H9 (cell line): ENCODE data around the gene CCL7. TPM values are rescaled to one million over a fixed set of nuclear protein-coding genes. Genes with fewer than 3 reads are reported as not detected.

ENCODE experiments used
- DNase-seq: peaks from one replicate; pipeline ENCODE4 v3.0.0-alpha.2; 2017
- H2AFZ ChIP-seq: one replicate; pipeline ENCODE4 v1.6.1; 2013; ENCODE audit warnings: mild to moderate bottlenecking, low read length, control low read depth, moderate library complexity
- H2AK5ac ChIP-seq: 2 replicates; pipeline ENCODE4 v1.6.1; 2013; ENCODE audit warnings: low read length, control low read depth, mixed read lengths; ENCODE audit not compliant: insufficient read length
- H2BK120ac ChIP-seq: one replicate; pipeline ENCODE4 v1.6.1; 2013; ENCODE audit warnings: low read depth, mild to moderate bottlenecking, low read length, control low read depth, inconsistent platforms; ENCODE audit not compliant: poor library complexity, severe bottlenecking
- H2BK12ac ChIP-seq: 2 replicates; pipeline ENCODE4 v1.6.1; 2013; ENCODE audit warnings: low read length, control low read depth, mixed read lengths, low read depth; ENCODE audit not compliant: insufficient read length
- H2BK15ac ChIP-seq: 2 replicates; pipeline ENCODE4 v1.6.1; 2013; ENCODE audit warnings: low read depth, low read length, control low read depth
- H2BK20ac ChIP-seq: one replicate; pipeline ENCODE4 v1.6.1; 2013; ENCODE audit warnings: low read depth, mild to moderate bottlenecking, low read length, control low read depth, inconsistent platforms; ENCODE audit not compliant: poor library complexity, severe bottlenecking
- H2BK5ac ChIP-seq: 2 replicates; pipeline ENCODE4 v1.6.1; 2013; ENCODE audit warnings: low read length, control low read depth, mixed read lengths; ENCODE audit not compliant: insufficient read length
- H3K14ac ChIP-seq: 2 replicates; pipeline ENCODE4 v1.6.1; 2013; ENCODE audit warnings: low read length, control low read depth; ENCODE audit not compliant: insufficient read depth
- H3K18ac ChIP-seq: 2 replicates; pipeline ENCODE4 v1.6.1; 2013; ENCODE audit warnings: low read depth, mild to moderate bottlenecking, mixed read lengths, low read length, control low read depth; ENCODE audit not compliant: insufficient read length
- H3K23ac ChIP-seq: 2 replicates; pipeline ENCODE4 v1.6.1; 2013; ENCODE audit warnings: low read length, control low read depth, mixed read lengths, low read depth; ENCODE audit not compliant: insufficient read length
- H3K23me2 ChIP-seq: 2 replicates; pipeline ENCODE4 v1.6.1; 2013; ENCODE audit warnings: low read depth, mild to moderate bottlenecking, mixed read lengths, low read length, control low read depth; ENCODE audit not compliant: insufficient read length, poor library complexity, severe bottlenecking
- H3K27ac ChIP-seq: 2 replicates; pipeline ENCODE4 v1.5.1; 2013; ENCODE audit warnings: low read length, control low read depth, mixed read lengths, low read depth; ENCODE audit not compliant: insufficient read length
- H3K27me3 ChIP-seq: 2 replicates; pipeline ENCODE4 v1.6.1; 2013; ENCODE audit warnings: low read length, control low read depth, inconsistent platforms; ENCODE audit not compliant: insufficient read depth
- H3K4ac ChIP-seq: 2 replicates; pipeline ENCODE4 v1.6.1; 2013; ENCODE audit warnings: low read depth, mild to moderate bottlenecking, control low read depth, inconsistent platforms, low read length, moderate library complexity
- H3K4me1 ChIP-seq: 2 replicates; pipeline ENCODE4 v1.6.1; 2013; ENCODE audit warnings: low read length, control low read depth, inconsistent platforms; ENCODE audit not compliant: insufficient read depth
- H3K4me2 ChIP-seq: 2 replicates; pipeline ENCODE4 v1.6.1; 2013; ENCODE audit warnings: low read length, control low read depth, mixed read lengths; ENCODE audit not compliant: insufficient read length, insufficient read depth
- H3K56ac ChIP-seq: 2 replicates; pipeline ENCODE4 v1.6.1; 2013; ENCODE audit warnings: low read depth, mild to moderate bottlenecking, mixed read lengths, low read length, control low read depth; ENCODE audit not compliant: insufficient read length
- H3K79me1 ChIP-seq: 2 replicates; pipeline ENCODE4 v1.6.1; 2013; ENCODE audit warnings: low read depth, mild to moderate bottlenecking, moderate library complexity, low read length, control low read depth, inconsistent platforms; ENCODE audit not compliant: insufficient read depth, poor library complexity, severe bottlenecking
- H3K79me2 ChIP-seq: 2 replicates; pipeline ENCODE4 v1.6.1; 2013; ENCODE audit warnings: low read length, control low read depth, inconsistent platforms; ENCODE audit not compliant: insufficient read depth
- H3K9ac ChIP-seq: 2 replicates; pipeline ENCODE4 v1.6.1; 2013; ENCODE audit warnings: low read length, control low read depth, mixed read lengths; ENCODE audit not compliant: insufficient read length; ENCODE audit errors: extremely low read depth
- H3K9me3 ChIP-seq: one replicate; pipeline ENCODE4 v1.6.1; 2013; ENCODE audit warnings: low read depth, low read length, inconsistent platforms; ENCODE audit not compliant: control insufficient read depth
- H3T11ph ChIP-seq: one replicate; pipeline ENCODE4 v1.6.1; 2013; ENCODE audit warnings: mild to moderate bottlenecking, low read length, control low read depth, inconsistent platforms
- H4K20me1 ChIP-seq: one replicate; pipeline ENCODE4 v1.6.1; 2013; ENCODE audit not compliant: control insufficient read depth, insufficient read length, insufficient read depth
- H4K5ac ChIP-seq: 2 replicates; pipeline ENCODE4 v1.6.1; 2013; ENCODE audit warnings: low read depth, mild to moderate bottlenecking, mixed read lengths, low read length, control low read depth; ENCODE audit not compliant: insufficient read length
- H4K8ac ChIP-seq: replicated peaks from 2 replicates; pipeline ENCODE4 v1.6.1; 2013; ENCODE audit warnings: low read length, control low read depth, mixed read lengths, low read depth; ENCODE audit not compliant: insufficient read length
- H4K91ac ChIP-seq: 2 replicates; pipeline ENCODE4 v1.6.1; 2013; ENCODE audit warnings: low read depth, mild to moderate bottlenecking, moderate library complexity, mixed read lengths, low read length, control low read depth; ENCODE audit not compliant: insufficient read length
- H3K27ac Mint-ChIP-seq, 3 experiments: 2 replicates in 2 of 3; 3 replicates in 1 of 3; pipeline ENCODE4 v1.8.0; 2020 to 2021; ENCODE audit warnings: mixed read lengths in 3 of 3, mild to moderate bottlenecking in 1 of 3, moderate library complexity in 1 of 3
- H3K27me3 Mint-ChIP-seq: 2 replicates; pipeline ENCODE4 v1.8.0; 2021; ENCODE audit warnings: low read depth, mild to moderate bottlenecking, moderate library complexity, mixed read lengths
- H3K36me3 Mint-ChIP-seq, 3 experiments: 2 replicates in 2 of 3; 3 replicates in 1 of 3; pipeline ENCODE4 v1.8.0; 2020 to 2021; ENCODE audit warnings: low read depth in 3 of 3, mixed read lengths in 3 of 3; ENCODE audit not compliant: insufficient read depth in 1 of 3
- H3K4me1 Mint-ChIP-seq, 2 experiments: 2 replicates each; pipeline ENCODE4 v1.8.0; 2020; ENCODE audit warnings: mixed read lengths in 2 of 2
- H3K4me3 Mint-ChIP-seq, 2 experiments: 2 replicates in 1 of 2; 3 replicates in 1 of 2; pipeline ENCODE4 v1.8.0; 2020 to 2021; ENCODE audit warnings: mild to moderate bottlenecking in 2 of 2, mixed read lengths in 2 of 2, moderate library complexity in 1 of 2
- H3K9me3 Mint-ChIP-seq, 2 experiments: 2 replicates in 1 of 2; 3 replicates in 1 of 2; pipeline ENCODE4 v1.8.0; 2020; ENCODE audit warnings: mild to moderate bottlenecking in 2 of 2, mixed read lengths in 2 of 2, moderate library complexity in 1 of 2
- CTCF ChIP-seq: fragments of 200-600 bp; sonication (generic); conservative IDR thresholded peaks from 3 replicates; pipeline ENCODE4 v1.8.0; 2021; ENCODE audit warnings: antibody characterized with exemption, mild to moderate bottlenecking
- WGBS: extraction: QIAGEN DNeasy Blood & Tissue Kit; methylation state at CpG from one replicate; pipeline ENCODE4 v1.1.7; 2013; ENCODE audit warnings: missing lambda C conversion rate, low lambda C conversion rate, mixed read lengths; ENCODE audit not compliant: insufficient read length; ENCODE audit errors: extremely low coverage; 5-methylcytosine and 5-hydroxymethylcytosine counted together
- total RNA-seq: library from RNA; stranded (reverse); gene quantifications from 2 replicates; pipeline ENCODE4 v1.2.1, GENCODE V29; 2021

The CCL7 gene
- total RNA-seq, 1 experiment from 2014 or later: not detected

- no peak overlapping the region for H3K4ac ChIP-seq
- H2BK15ac ChIP-seq: no peak overlapping the region
- H3K27me3 ChIP-seq: no peaks in the 10 kb centered on the region
- no peak for DNase-seq
- H3K18ac ChIP-seq: no peak overlapping the region
- Mint-ChIP-seq H3K27ac (no peak overlapping the region), H3K4me3 (no peak overlapping the region), H3K36me3 (peaks cover 0 to 2% (median 2%) of the 10 kb centered on the region in 3 experiments; a peak in 2 of 7 replicates), H3K27me3 (peaks cover 11% of the 10 kb centered on the region), H3K9me3 (no peaks in the 10 kb centered on the region), H3K4me1 (peaks cover 4 to 6% of the 10 kb centered on the region in 2 experiments)
- no peak overlapping the region for H4K8ac ChIP-seq
- H3K9me3 ChIP-seq: no peaks in the 10 kb centered on the region
- no peak overlapping the region for H3K14ac ChIP-seq
- no peak overlapping the region for H3K23ac ChIP-seq
- no peak overlapping the region for H3K27ac ChIP-seq
- H2BK12ac ChIP-seq: no peak overlapping the region
- H3K79me2 ChIP-seq: no peaks in the 10 kb centered on the region
- no peaks in the 10 kb centered on the region for H3K79me1 ChIP-seq
- H3K23me2 ChIP-seq: no peaks in the 10 kb centered on the region
- H2BK20ac ChIP-seq: no peak overlapping the region
- no peak overlapping the region for H4K91ac ChIP-seq
- no peak overlapping the region for H2AFZ ChIP-seq
- no peak overlapping the region for H3T11ph ChIP-seq
- H4K20me1 ChIP-seq: no peaks in the 10 kb centered on the region
- no peak overlapping the region for H2BK5ac ChIP-seq
- no peak for TF ChIP-seq CTCF
- no peak overlapping the region for H2BK120ac ChIP-seq
- H4K5ac ChIP-seq: no peak overlapping the region
- no peak overlapping the region for H3K9ac ChIP-seq
- H2AK5ac ChIP-seq: no peak overlapping the region
- no CpG with 5 or more reads among the region's 4 CpGs for WGBS
- H3K56ac ChIP-seq: no peak overlapping the region
- H3K4me1 ChIP-seq: no peaks in the 10 kb centered on the region
- H3K4me2 ChIP-seq: no peak overlapping the region
These were observed 9.2 kb upstream of the CCL7 start for GRCh38 chr17:34260861-34261260.
